SK-N-SH (cell line): ENCODE data around the gene TUT7. TPM values are rescaled to one million over a fixed set of nuclear protein-coding genes. Genes with fewer than 3 reads are reported as not detected.
A peak's percentile ranks its signal among the peaks of the same experiment; 100 is the strongest.

Source experiments
- CTCF ChIA-PET: fragments of 300-600, 350-600 bp; formaldehyde crosslinking; extraction: SDS; loops from one replicate; lab custom pipeline; 2021; lab: Yijun Ruan, JAX
- POLR2A ChIA-PET: fragments of 350-600 bp; sonication (Branson Sonifier 250); formaldehyde crosslinking; extraction: SDS; loops from one replicate; lab custom pipeline; 2020; ENCODE audit warnings: antibody characterized with exemption, inconsistent platforms; lab: Yijun Ruan, JAX
- DNase-seq: peaks from one replicate; pipeline ENCODE4 v3.0.0; 2012
- H2AFZ ChIP-seq: fragments of 200-600 bp; sonication (generic); 2 replicates; pipeline ENCODE4 v1.8.1; 2016; ENCODE audit warnings: antibody characterized with exemption, mild to moderate bottlenecking, low read depth
- H3F3A ChIP-seq: fragments of 200-600 bp; sonication (generic); replicated peaks from 2 replicates; pipeline ENCODE3; 2016; ENCODE audit warnings: antibody characterized with exemption, mild to moderate bottlenecking; ENCODE audit not compliant: insufficient read depth
- H3K27ac ChIP-seq, 2 experiments: fragments of 200-500 bp in 1 of 2; fragments of 200-600 bp in 1 of 2; sonication (Bioruptor generic) in 1 of 2; sonication (generic), shearing (Covaris generic) in 1 of 2; 2 replicates each; pipeline versions ENCODE4 v1.5.1 to v1.6.1; 2014 to 2016; ENCODE audit warnings: low read depth in 2 of 2, inconsistent platforms in 1 of 2, low read length in 1 of 2, mild to moderate bottlenecking in 1 of 2, mixed read lengths in 1 of 2
- H3K27me3 ChIP-seq: fragments of 200-600 bp; sonication (generic), shearing (Covaris generic); 2 replicates; pipeline ENCODE4 v1.6.1; 2016; ENCODE audit warnings: mixed run types; ENCODE audit not compliant: insufficient read depth
- H3K36me3 ChIP-seq, 2 experiments: fragments of 200-500 bp in 1 of 2; fragments of 200-600 bp in 1 of 2; sonication (Bioruptor generic) in 1 of 2; sonication (generic) in 1 of 2; replicated peaks in 1 of 2; 2 replicates each; pipeline versions ENCODE3 to v1.5.1; 2014 to 2016; ENCODE audit warnings: low read length in 1 of 2, mild to moderate bottlenecking in 1 of 2; ENCODE audit not compliant: insufficient read depth in 2 of 2, control insufficient read depth in 1 of 2
- H3K4me1 ChIP-seq, 2 experiments: fragments of 200-500 bp in 1 of 2; fragments of 200-600 bp in 1 of 2; sonication (Bioruptor generic) in 1 of 2; sonication (generic), shearing (Covaris generic) in 1 of 2; 2 replicates each; pipeline versions ENCODE4 v1.5.1 to v1.6.1; 2014 to 2016; ENCODE audit warnings: low read depth in 1 of 2, low read length in 1 of 2, mixed run types in 1 of 2; ENCODE audit not compliant: insufficient read depth in 2 of 2, control insufficient read depth in 1 of 2
- H3K4me2 ChIP-seq: fragments of 200-600 bp; sonication (generic), shearing (Covaris generic); 2 replicates; pipeline ENCODE4 v1.6.1; 2017; ENCODE audit warnings: mixed run types
- H3K4me3 ChIP-seq, 2 experiments: fragments of 200-500 bp in 1 of 2; fragments of 200-600 bp in 1 of 2; sonication (Bioruptor generic) in 1 of 2; sonication (generic), shearing (Covaris generic) in 1 of 2; 2 replicates each; pipeline versions ENCODE4 v1.5.1 to v1.8.1; 2014 to 2016; ENCODE audit warnings: low read depth in 2 of 2, inconsistent platforms in 1 of 2, low read length in 1 of 2, mild to moderate bottlenecking in 1 of 2, mixed read lengths in 1 of 2, moderate library complexity in 1 of 2
- H3K79me2 ChIP-seq: fragments of 200-600 bp; sonication (generic); 2 replicates; pipeline ENCODE4 v1.8.1; 2017; ENCODE audit warnings: mild to moderate bottlenecking; ENCODE audit not compliant: insufficient read depth
- H3K9ac ChIP-seq: fragments of 200-600 bp; sonication (generic); 2 replicates; pipeline ENCODE4 v1.6.1; 2017; ENCODE audit warnings: mixed run types
- H3K9me2 ChIP-seq: fragments of 200-600 bp; sonication (generic); 2 replicates; pipeline ENCODE4 v1.6.1; 2017; ENCODE audit warnings: mixed run types
- H3K9me3 ChIP-seq: fragments of 200-600 bp; sonication (generic); 2 replicates; pipeline ENCODE4 v1.6.1; 2017; ENCODE audit warnings: mixed run types, mild to moderate bottlenecking, moderate library complexity
- H4K20me1 ChIP-seq: fragments of 200-600 bp; sonication (generic); 2 replicates; pipeline ENCODE4 v1.6.1; 2017; ENCODE audit warnings: mild to moderate bottlenecking, mixed run types; ENCODE audit not compliant: insufficient read depth
- CHD2 ChIP-seq: fragments of 150-350 bp; IDR thresholded peaks from 2 replicates; pipeline ENCODE4 v1.6.1; 2018; ENCODE audit warnings: low read length; ENCODE audit not compliant: partially characterized antibody
- ELF1 ChIP-seq: IDR thresholded peaks from 2 replicates; pipeline ENCODE4 v1.4.0; 2012
- EP300 ChIP-seq, 2 experiments: IDR thresholded peaks; 2 replicates each; pipeline versions ENCODE4 v1.4.0 to v1.6.1; 2012; ENCODE audit warnings: borderline replicate concordance in 1 of 2, low read depth in 1 of 2, low read length in 1 of 2
- FOSL2 ChIP-seq: IDR thresholded peaks from 2 replicates; pipeline ENCODE4 v1.4.0; 2012; ENCODE audit warnings: low read depth, mild to moderate bottlenecking, moderate library complexity, borderline replicate concordance
- FOXJ3 ChIP-seq: sonication (generic); formaldehyde crosslinking; IDR thresholded peaks from 2 replicates; pipeline ENCODE4 v1.5.1; 2020; ENCODE audit warnings: mild to moderate bottlenecking, missing genetic modification reagents
- FOXM1 ChIP-seq: IDR thresholded peaks from 2 replicates; pipeline ENCODE4 v1.4.0; 2012; ENCODE audit warnings: low read depth, mild to moderate bottlenecking
- GABPA ChIP-seq: IDR thresholded peaks from 2 replicates; pipeline ENCODE4 v1.4.0; 2012; ENCODE audit warnings: low read depth, mild to moderate bottlenecking
- JUND ChIP-seq: IDR thresholded peaks from 2 replicates; pipeline ENCODE4 v1.4.0; 2012
- MEF2A ChIP-seq: IDR thresholded peaks from 2 replicates; pipeline ENCODE4 v1.4.0; 2012; ENCODE audit warnings: low read depth, borderline replicate concordance
- MXI1 ChIP-seq: IDR thresholded peaks from 2 replicates; pipeline ENCODE4 v1.6.1; 2012; ENCODE audit warnings: mild to moderate bottlenecking, low read depth, low read length, improper control_type of control experiment
- POLR2AphosphoS5 ChIP-seq: IDR thresholded peaks from 2 replicates; pipeline ENCODE4 v1.6.1; 2012; ENCODE audit warnings: low read depth, low read length
- SIN3A ChIP-seq: IDR thresholded peaks from 2 replicates; pipeline ENCODE4 v1.6.1; 2012; ENCODE audit warnings: low read depth, mild to moderate bottlenecking, low read length, moderate library complexity, borderline replicate concordance
- SMC3 ChIP-seq: IDR thresholded peaks from 2 replicates; pipeline ENCODE4 v1.6.1; 2012; ENCODE audit warnings: low read depth, low read length, improper control_type of control experiment
- TAF1 ChIP-seq: IDR thresholded peaks from 2 replicates; pipeline ENCODE4 v1.6.1; 2012; ENCODE audit warnings: low read depth, mild to moderate bottlenecking, low read length, moderate library complexity, borderline replicate concordance
- TEAD4 ChIP-seq: IDR thresholded peaks from 2 replicates; pipeline ENCODE4 v1.4.0; 2012; ENCODE audit warnings: mild to moderate bottlenecking, borderline replicate concordance; ENCODE audit not compliant: insufficient read depth
- WGBS: methylation state at CpG from one replicate; pipeline ENCODE4 v1.1.6; 2017; ENCODE audit warnings: low lambda C conversion rate; 5-methylcytosine and 5-hydroxymethylcytosine counted together
- polyA plus RNA-seq, 3 experiments: library from polyadenylated mRNA; depleted of rRNA; stranded (reverse); fragments of >200 nt; gene quantifications; 2 replicates each; pipeline ENCODE4 v1.2.3, GENCODE V29; 2012
- TF ChIP-seq, protein P1 (sequence below): IDR thresholded peaks from 2 replicates; pipeline ENCODE4; 2012
- TF ChIP-seq, protein P2 (sequence below): IDR thresholded peaks from 2 replicates; pipeline ENCODE4 v1.6.1; 2012; ENCODE audit warnings: mild to moderate bottlenecking, low read depth, low read length, moderate library complexity
- TF ChIP-seq, protein P3 (sequence below): IDR thresholded peaks from 2 replicates; pipeline ENCODE4 v1.4.0; 2012; ENCODE audit warnings: low read depth, borderline replicate concordance
- TF ChIP-seq, protein P4 (sequence below): IDR thresholded peaks from 2 replicates; pipeline ENCODE4 v1.4.0; 2012; ENCODE audit warnings: low read depth, borderline replicate concordance
- TF ChIP-seq, protein P5 (sequence below): fragments of 150-350 bp; IDR thresholded peaks from 2 replicates; pipeline ENCODE4 v1.6.1; 2017; ENCODE audit warnings: antibody characterized with exemption, low read length, low read depth, borderline replicate concordance
- TF ChIP-seq, protein P6 (sequence below): IDR thresholded peaks from 2 replicates; pipeline ENCODE4 v1.4.0; 2012; ENCODE audit warnings: low read depth

TUT7 gene
- polyA plus RNA-seq, 1 of the 3 experiments (the other 2 are of a cell fraction), result 6.7 TPM

DNA sequence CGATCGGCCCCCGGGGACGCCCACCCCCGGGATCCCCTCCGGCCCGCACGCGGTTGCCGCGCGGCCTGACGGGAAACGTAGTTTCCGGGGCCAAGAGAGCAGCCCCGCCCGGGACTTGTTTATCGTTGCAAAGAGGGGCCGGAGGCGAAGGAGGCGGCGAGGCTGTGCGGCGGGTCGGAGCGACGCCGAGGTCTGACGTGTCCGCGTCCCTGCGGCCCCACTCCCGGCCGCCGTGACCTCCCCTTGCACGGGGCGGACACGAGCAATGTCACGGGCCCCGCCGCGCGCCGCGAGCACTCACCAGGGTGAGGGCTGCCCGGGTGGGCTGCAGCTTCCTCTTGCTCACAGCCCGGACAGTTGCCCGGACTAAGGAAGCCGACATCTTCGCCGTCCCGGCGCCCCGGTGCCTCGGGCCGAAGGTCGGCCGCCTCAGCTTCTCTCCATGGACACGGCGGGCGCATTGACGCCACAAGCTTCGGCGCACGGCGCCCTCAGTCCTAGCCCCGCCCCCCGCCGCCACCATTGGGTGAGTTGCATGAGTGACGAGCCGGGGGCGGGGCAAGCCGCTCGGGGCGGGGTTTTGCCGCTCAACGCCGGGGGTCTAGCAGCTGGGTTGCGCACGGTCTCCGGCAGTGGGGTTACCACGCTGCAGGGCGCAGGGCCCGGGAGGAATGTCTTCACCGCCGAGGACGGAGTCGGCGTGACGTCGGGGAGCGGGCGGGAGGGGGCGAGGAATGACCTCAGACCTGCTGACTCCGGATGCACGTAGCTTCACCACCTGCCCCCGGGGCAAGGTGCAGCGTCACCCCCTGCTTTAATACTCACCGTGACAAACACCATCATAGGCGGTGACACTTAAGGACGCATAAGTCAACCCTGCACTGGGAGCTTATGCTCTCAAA is 71.9 kb downstream of the TUT7 start, which contains the start of gene ISCA1:
TSS of gene ISCA1 (minus strand) at position 462 of the 902 bp plus-strand sequence. CDS start at position 382, 80 bp downstream.
- Histone ChIP-seq H2AFZ (peak within 1 kb of the TSS; percentile 88), H3K79me2 (peaks cover 45% of the 10 kb centered on the region), H3K4me2 (peak within 1 kb of the TSS; percentile 89), H3K9ac (peak within 1 kb of the TSS; percentile 92), H3K9me3 (no peaks in the 10 kb centered on the region), H3K27me3 (no peaks in the 10 kb centered on the region), H3K4me1 (peaks cover 7 to 18% of the 10 kb centered on the region in 2 experiments; a peak in 3 of 4 replicates), H4K20me1 (no peaks in the 10 kb centered on the region), H3K36me3 (peaks cover 14 to 16% of the 10 kb centered on the region in 2 experiments), H3K9me2 (no peaks in the 10 kb centered on the region), H3K4me3 (peak within 1 kb of the TSS; percentile 91 to 93), H3F3A (no peaks in the 10 kb centered on the region), H3K27ac (peak within 1 kb of the TSS; percentile 89 to 94)
- no peak for TF ChIP-seq FOSL2
- TF ChIP-seq SIN3A, result peak; percentile 57; the same call in 1 of the 2 replicates
- TF ChIP-seq MEF2A, result no peak
- peak; percentile 57; the same call in 1 of the 2 replicates for TF ChIP-seq FOXJ3 (CRISPR knock-in tag)
- TF ChIP-seq, protein P1, sequence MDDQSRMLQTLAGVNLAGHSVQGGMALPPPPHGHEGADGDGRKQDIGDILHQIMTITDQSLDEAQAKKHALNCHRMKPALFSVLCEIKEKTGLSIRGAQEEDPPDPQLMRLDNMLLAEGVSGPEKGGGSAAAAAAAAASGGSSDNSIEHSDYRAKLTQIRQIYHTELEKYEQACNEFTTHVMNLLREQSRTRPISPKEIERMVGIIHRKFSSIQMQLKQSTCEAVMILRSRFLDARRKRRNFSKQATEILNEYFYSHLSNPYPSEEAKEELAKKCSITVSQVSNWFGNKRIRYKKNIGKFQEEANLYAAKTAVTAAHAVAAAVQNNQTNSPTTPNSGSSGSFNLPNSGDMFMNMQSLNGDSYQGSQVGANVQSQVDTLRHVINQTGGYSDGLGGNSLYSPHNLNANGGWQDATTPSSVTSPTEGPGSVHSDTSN, result peak; percentile 89
- TF ChIP-seq, protein P2, sequence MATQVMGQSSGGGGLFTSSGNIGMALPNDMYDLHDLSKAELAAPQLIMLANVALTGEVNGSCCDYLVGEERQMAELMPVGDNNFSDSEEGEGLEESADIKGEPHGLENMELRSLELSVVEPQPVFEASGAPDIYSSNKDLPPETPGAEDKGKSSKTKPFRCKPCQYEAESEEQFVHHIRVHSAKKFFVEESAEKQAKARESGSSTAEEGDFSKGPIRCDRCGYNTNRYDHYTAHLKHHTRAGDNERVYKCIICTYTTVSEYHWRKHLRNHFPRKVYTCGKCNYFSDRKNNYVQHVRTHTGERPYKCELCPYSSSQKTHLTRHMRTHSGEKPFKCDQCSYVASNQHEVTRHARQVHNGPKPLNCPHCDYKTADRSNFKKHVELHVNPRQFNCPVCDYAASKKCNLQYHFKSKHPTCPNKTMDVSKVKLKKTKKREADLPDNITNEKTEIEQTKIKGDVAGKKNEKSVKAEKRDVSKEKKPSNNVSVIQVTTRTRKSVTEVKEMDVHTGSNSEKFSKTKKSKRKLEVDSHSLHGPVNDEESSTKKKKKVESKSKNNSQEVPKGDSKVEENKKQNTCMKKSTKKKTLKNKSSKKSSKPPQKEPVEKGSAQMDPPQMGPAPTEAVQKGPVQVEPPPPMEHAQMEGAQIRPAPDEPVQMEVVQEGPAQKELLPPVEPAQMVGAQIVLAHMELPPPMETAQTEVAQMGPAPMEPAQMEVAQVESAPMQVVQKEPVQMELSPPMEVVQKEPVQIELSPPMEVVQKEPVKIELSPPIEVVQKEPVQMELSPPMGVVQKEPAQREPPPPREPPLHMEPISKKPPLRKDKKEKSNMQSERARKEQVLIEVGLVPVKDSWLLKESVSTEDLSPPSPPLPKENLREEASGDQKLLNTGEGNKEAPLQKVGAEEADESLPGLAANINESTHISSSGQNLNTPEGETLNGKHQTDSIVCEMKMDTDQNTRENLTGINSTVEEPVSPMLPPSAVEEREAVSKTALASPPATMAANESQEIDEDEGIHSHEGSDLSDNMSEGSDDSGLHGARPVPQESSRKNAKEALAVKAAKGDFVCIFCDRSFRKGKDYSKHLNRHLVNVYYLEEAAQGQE, result no peak
- peak; percentile 90 for TF ChIP-seq MXI1
- no peak for TF ChIP-seq FOXM1
- TF ChIP-seq ELF1, result no peak
- TF ChIP-seq EP300 (IDR thresholded peaks at IDR 0.05; ENCODE audit: borderline replicate concordance in 1 of 2, low read depth in 1 of 2, low read length in 1 of 2), result no peak
- TF ChIP-seq, protein P3, sequence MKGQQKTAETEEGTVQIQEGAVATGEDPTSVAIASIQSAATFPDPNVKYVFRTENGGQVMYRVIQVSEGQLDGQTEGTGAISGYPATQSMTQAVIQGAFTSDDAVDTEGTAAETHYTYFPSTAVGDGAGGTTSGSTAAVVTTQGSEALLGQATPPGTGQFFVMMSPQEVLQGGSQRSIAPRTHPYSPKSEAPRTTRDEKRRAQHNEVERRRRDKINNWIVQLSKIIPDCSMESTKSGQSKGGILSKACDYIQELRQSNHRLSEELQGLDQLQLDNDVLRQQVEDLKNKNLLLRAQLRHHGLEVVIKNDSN, result no peak
- peak; percentile 92; the same call in 1 of the 2 replicates for TF ChIP-seq TAF1
- no peak for TF ChIP-seq TEAD4
- no peak for TF ChIP-seq SMC3
- peak; percentile 41; the same call in 1 of the 2 replicates for TF ChIP-seq GABPA
- TF ChIP-seq POLR2AphosphoS5, result peak; percentile 86
- TF ChIP-seq, protein P4, sequence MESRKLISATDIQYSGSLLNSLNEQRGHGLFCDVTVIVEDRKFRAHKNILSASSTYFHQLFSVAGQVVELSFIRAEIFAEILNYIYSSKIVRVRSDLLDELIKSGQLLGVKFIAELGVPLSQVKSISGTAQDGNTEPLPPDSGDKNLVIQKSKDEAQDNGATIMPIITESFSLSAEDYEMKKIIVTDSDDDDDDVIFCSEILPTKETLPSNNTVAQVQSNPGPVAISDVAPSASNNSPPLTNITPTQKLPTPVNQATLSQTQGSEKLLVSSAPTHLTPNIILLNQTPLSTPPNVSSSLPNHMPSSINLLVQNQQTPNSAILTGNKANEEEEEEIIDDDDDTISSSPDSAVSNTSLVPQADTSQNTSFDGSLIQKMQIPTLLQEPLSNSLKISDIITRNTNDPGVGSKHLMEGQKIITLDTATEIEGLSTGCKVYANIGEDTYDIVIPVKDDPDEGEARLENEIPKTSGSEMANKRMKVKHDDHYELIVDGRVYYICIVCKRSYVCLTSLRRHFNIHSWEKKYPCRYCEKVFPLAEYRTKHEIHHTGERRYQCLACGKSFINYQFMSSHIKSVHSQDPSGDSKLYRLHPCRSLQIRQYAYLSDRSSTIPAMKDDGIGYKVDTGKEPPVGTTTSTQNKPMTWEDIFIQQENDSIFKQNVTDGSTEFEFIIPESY, result no peak
- peak; percentile 22 for TF ChIP-seq CHD2
- TF ChIP-seq, protein P5, sequence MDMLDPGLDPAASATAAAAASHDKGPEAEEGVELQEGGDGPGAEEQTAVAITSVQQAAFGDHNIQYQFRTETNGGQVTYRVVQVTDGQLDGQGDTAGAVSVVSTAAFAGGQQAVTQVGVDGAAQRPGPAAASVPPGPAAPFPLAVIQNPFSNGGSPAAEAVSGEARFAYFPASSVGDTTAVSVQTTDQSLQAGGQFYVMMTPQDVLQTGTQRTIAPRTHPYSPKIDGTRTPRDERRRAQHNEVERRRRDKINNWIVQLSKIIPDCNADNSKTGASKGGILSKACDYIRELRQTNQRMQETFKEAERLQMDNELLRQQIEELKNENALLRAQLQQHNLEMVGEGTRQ, result no peak
- TF ChIP-seq, protein P6, sequence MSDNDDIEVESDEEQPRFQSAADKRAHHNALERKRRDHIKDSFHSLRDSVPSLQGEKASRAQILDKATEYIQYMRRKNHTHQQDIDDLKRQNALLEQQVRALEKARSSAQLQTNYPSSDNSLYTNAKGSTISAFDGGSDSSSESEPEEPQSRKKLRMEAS, result peak; percentile 74
- no peak for TF ChIP-seq JUND
- DNase-seq, result peak; percentile 97
- WGBS, result 0% methylated on average over 33 of the region's 101 CpGs
- POLR2A ChIA-PET, result interaction anchor here (0.6 to 1.0 kb wide), 3 partner anchors 9 to 184 kb away, joined by 3 to 4 read pairs (median 3); no protein-coding TSS in a partner anchor
- CTCF ChIA-PET, result interaction anchor here (0.7 to 1.2 kb wide), 4 partner anchors 25 to 340 kb away, joined by 3 read pairs; no protein-coding TSS in a partner anchor
